ENCODE data around the gene CDH24.

CDH24 gene

DNA sequence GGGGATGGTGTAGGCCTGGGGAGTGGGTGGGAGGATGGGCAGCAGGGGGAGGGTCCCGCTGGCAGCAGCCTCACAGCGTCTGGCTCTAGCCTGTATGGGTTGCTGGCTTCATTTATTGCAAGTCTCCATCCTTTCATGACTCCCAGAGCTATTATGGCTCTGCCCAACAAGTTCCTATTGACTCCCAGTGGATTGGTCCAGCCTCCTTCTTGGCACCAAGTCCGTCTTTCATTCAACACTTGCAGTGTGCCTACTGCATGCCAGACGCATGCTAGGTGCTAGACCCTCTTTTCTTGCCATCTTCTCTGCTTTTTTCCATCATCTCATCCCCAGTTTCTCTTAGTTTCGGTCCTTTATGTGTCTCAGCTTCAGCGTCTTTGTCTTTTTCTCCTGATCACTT, 14.2 kb downstream of the CDH24 start:
- DNase-seq, result no peak

DNA sequence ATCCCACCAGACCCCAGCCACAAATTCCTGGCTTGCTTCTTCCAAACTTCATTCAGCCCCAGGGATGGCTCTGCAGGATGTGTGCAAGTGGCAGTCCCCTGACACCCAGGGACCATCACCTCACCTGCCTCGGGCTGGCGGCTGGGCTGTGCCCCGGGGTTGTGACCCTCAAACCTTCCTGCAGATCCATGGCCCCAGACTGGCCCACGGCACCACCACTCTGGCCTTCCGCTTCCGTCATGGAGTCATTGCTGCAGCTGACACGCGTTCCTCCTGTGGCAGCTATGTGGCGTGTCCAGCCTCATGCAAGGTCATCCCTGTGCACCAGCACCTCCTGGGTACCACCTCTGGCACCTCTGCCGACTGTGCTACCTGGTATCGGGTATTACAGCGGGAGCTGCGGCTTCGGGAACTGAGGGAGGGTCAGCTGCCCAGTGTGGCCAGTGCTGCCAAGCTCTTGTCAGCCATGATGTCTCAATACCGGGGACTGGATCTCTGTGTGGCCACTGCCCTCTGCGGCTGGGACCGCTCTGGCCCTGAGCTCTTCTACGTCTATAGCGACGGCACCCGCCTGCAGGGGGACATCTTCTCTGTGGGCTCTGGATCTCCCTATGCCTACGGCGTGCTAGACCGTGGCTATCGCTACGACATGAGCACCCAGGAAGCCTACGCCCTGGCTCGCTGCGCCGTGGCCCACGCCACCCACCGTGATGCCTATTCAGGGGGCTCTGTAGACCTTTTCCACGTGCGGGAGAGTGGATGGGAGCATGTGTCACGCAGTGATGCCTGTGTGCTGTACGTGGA, 15.0 kb downstream of the CDH24 start, which contains the start of gene PSMB11:
Gene PSMB11, plus strand, starts transcription at position 51 of the 804 bp plus-strand sequence. Its CDS starts 14 bp downstream, at position 65.
- no peak for DNase-seq

DNA sequence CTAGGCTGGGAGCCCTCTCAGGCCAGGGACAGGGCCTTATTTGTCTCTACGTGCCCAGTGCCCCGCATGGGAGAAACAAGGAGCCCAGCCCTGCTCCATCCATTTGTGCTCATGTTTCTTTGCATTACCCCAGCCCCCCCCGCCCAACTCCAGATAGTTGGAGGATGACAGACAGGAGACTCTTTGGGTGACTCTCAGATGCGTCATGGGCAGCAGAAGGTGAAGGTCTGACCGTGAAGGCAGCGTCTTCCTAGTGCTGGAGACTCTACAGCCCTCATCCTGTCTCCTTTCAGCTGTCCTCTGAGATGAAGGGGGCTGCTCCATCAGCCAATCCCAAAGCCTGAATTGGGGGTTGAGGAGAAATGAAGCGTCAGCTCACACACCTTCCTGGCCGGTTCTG, 15.6 kb downstream of the CDH24 start:
- DNase-seq, result no peak

DNA sequence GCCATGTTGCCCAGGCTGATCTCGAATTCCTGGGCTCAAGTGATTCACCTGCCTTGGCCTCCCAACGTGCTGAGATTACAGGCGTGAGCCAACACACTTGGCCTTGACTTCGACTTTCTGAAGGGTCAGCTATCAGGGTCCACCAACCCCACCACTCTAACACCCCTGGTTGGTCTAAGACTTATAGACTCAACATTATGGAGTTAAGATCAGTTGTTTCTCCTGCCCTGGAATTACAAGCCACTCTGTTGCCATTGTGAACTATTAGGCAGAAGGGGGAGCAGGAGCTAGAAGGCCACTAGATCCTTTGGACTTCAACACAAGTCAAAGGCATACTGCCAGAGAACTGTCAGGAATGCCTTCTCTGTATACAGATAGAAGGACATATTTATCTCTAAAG, 17.2 kb downstream of the CDH24 start:
- DNase-seq, result no peak

DNA sequence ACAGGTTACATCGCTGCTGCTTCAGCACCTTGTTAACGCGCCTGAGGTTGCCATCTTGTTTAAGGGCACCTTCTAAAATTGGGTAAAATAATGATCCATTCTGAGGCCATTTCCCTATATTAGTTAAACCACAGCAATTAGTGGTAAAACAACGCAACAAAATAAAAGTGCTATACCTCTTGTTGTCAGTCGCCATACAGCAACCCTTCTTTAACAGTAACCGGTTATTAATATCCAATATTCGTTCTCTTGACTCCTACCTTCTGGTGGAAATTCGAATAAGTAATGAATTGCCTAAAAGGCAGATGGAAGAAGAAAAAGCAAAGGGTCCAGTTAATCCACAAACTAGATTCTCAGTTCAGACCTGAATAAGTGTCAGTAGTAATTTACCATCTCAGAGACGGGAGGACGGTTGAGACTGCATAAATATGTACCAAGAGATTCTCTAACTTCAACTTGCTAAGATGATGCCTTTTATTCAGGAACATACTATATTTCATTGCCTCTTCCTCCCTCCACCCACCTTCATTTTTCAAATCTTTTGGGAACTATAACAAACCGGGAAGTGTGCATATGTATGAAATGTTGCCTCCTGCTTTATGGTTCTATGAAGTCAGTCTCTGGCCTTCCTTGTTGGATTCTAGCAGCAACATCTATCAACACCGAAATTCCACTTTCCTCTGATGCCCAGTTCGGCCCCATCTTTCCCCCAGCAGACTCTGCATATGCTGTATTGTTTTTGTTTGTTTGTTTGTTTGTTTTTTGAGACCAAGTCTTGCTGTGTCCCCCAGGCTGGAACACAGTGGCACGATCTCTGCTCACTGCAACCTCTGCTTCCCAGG, 21.8 kb downstream of the CDH24 start:
- DNase-seq, result no peak

DNA sequence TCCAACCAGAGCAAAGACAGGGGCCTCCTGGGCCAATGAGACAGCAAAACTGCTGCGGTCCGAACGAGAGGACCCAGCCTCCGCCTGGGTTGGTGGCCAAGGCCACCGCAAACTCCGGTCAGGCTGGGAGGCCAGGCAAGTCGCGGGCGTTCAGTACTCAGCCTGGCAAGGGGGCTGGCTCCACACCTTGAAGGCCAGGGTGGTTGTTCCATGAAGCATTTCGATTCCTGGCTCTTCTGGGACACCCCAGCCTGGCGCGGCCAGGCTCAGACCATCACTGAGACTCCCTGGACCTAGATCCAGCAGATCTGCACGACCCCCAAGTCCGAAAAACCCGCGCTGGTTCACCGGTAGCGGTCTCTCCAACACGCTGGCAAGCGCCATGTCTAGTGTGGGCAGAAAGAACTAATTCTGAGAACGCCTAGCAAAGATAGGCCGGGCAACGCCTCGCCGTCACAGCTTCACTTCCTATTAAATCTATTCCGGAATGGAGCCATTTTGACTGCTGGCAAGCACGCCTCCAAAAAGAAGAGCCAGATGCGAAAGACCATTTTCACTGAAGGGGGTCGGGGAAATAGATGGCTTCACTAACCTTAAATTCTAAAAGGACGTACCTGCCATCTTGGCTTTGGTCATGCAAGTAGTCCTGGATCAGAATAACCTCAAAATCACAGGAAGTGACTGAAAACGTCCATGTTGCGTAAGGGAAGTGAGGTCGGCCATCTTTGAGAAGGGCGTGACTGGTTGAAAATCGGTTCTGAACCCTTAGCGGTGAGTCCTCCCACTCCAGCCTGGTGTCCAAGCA, 22.6 kb downstream of the CDH24 start, which contains the start of gene PSMB5:
Gene PSMB5, minus strand, starts transcription at position 403 of the 805 bp plus-strand sequence. Its CDS starts 19 bp downstream, at position 384.
- peak; percentile 80 for DNase-seq

DNA sequence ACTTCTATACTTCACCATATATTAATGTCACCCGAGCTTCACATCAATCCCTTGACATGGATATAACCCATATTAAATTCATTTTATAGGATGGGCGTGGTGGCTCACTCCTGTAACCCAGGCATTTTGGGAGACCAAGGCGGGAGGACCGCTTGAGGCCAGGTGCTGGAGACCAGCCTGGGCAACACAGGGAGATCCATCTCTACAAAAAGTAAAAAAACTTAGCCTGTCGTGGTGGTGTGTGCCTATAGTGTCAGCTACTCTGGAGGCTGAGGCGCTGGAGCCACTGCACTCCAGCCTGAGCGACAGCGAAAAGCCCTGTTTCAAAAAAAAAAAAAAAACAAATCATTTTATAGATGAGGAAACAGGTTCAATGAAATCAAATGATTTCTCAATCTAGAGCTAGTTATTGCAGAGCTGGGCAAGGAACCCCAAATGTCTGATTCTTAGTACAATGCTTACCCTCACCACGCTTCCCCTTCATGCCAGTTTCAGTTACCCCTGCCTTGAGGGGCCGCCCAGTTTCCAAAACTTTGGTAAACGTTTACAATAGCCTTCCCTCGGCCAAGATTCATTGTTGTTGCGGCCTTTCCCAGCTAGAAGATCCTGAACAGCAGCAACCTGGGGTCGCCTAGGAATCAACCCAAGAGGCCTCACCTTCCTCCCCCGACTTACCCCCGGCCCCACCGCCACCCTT, 23.4 kb downstream of the CDH24 start:
- no peak for DNase-seq

DNA sequence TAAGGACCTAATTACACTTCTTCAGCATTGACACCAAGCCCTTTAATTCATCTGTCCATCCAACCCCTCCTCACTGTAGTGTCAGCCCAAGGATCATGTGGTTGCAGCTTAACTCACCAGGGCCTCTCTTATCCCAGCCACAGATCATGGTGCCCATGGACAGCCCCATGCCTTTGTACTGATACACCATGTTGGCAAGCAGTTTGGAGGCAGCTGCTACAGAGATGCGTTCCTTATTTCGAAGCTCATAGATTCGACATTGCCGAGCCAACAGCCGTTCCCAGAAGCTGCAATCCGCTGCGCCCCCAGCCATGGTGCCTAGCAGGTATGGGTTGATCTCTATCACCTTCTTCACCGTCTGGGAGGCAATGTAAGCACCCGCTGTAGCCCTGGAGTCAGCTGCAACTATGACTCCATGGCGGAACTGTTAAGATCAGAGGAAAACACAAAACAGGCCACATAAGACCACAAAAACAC, 24.0 kb downstream of the CDH24 start:
- no peak for DNase-seq

DNA sequence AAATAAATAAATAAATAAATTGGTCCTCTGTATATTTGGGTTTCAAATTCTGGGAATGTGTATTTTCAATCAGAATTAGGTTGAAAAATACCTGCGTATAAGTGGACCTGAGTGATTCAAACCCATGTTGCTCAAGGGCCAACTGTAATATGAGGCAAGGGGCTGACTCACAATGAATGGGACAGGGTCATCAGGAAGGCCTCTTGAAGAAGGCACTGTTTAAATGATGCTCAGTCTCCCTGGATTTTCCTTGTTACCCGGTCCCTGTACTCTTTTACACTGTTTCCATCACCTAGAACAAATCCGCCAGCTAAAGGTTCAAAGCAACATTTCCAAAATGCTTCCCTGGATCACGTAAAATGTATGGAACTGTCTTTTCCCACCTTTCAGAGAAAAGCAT, 26.4 kb downstream of the CDH24 start:
- no peak for DNase-seq

DNA sequence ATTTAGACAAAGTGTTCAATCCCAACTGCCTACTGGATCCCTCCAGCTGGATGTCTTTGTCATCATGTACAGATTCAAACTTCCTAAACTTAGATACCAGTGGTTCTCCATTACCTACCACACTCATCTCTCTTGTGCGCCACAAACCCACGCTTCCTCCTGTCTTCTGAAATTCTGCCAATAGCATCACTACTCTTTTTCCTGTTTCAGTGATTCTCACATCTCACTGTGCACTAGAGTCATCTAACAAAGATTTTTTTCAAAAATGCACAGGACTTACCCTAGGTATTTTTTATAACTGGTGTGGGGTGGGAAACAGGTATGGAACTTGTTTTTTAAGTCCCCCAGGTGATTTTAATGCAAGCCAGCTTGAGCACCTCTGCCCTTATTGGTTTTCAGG, 28.5 kb downstream of the CDH24 start:
- DNase-seq, result no peak

DNA sequence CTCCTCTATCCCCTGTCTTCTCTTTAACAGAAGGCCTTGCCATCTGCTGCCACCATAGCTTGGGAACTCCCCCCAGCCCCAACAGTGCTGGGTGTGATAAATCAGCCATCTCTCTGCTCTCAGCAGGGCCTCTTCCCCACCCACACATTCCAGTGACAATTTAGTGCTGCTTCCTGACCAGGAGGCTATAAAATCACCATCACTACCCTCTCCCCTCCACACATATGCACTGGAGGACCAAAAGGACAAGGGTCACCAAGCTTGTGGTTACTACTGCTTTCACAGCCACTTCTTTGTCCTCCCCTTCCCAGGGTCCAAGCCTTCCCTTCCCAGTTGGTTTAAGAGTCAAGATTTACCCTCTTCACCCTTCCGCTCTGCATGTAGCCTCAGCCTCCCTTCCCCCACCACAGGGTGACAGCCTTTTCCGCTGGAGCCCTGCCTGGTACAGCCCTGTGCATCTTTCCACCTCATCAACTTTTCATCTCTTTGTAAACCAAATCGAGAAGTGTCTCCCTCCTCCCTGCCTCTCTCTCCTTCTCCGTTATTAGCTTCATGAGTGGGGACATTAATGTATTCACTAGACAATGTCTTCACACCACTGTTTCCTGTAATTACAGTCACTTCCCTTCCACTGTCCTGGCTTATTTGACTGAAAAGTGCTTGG, 32.0 kb downstream of the CDH24 start:
- no peak for DNase-seq

DNA sequence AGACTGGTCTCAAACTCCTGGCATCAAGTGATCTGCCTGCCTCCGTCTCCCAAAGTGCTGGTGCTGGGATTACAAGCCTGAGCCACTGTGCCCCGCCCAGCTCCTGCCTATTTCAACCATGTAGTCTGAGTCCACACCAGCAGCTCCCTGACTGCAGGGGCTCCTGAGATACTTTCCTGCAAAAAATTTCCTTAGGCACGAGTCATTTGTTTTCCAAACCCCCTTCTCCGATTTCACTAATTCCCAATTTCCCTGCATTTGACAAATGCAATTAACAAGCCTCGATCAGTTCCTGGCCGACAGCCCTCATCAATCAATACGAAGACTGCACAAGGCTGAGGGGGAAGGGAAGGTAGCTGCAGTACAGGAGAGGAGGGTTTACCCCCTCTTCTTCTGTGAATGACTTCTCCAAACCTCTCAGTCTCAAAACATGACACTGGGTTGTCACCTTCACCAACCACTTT, 32.7 kb downstream of the CDH24 start:
- no peak for DNase-seq

DNA sequence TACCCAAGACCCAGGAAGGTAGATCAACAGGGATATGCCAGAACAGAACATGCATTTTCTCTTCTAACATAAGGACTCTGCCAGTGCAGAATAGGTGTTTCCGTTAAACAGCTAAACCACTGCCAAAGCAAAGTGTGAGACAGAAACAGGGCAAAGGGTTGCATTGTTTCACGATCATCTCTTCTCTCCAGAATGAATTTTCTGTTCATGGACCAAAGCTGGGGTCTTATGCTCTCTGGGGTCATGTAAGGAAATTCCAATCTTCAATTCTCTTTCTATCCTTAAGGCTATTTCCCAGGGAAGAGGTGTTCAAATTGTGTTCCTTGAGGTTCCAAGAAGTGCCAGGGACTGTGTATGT, 33.5 kb downstream of the CDH24 start:
- DNase-seq, result no peak

DNA sequence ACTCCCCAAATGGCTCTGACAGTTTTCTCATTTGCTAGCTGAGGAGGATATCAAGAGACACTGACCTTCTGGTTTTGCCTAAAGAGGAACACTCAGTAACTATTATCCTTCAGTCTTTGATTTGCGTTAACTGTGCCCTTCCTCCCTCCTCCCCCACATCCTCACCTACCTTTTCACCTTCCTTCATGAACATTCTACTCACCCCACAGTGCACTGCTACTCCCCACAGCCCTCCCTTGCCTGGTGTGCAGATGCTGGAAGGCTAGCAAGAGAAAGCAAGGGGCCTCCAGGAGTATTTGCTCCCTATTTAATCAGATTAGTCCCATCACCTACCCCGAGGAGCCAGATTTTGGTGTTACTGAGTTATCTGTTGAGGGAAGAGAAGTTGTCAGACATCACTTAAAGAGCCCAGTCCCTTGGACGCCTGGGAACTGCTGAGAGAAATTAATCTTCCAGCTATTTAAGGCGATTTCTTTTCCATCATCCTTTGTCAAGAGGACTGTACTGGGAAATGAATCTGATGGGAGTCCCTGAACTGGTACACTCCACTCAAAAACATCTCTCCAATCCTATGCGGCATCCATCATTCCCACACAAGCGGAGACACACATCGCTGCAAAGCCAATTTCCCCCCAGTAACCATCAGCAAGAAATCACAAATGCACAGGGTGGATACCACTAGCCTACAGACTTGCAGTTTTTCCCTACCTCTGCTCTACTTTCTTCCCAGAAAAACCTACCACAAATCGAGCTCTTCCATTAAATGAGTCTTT, 34.1 kb downstream of the CDH24 start:
- DNase-seq, result no peak

DNA sequence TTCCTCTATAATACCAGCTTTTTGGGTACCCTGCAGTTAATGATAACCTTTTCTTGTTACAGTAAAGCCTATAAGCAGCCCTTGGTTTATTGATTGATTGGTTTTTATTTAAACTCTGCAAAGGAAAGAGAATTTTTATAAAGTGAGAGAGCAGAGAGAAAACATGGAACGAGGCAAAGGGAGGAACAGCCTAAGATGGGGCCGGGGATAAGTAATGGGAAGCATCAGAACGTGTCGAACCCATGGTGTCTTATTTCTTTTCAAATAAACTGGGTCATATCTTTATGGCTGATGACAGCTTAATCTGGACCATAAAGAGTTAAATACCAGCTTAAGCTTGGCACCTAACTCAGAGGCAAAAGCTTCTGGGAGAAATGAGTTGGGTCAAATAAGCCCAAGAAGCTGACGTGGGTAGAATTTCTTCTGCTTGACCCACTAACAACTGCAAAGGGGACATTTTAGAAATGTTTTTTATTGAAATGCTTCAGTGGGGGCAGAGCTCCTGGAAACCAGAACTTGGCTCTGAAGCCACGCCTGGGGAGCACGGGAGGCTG, 35.4 kb downstream of the CDH24 start:
- no peak for DNase-seq

DNA sequence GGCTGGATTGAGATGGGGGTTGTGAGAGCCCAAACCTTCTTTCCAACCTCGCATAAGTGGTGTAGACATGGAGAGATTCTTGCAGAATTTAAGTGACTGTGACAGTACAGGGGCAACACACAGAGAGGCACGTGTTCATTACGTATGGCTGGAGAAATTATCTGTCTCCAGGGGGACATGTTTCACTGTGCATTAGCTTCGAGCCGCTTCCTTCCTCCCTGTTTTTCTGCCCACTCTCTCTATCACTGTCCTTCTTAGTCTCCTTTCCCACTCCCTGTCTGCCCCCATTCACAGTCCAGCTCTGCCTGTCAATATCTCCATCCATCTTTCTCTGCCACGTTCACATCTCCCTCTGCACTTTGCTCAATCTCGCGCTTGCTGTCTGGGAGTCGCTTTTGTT, 35.9 kb downstream of the CDH24 start:
- DNase-seq, result no peak

DNA sequence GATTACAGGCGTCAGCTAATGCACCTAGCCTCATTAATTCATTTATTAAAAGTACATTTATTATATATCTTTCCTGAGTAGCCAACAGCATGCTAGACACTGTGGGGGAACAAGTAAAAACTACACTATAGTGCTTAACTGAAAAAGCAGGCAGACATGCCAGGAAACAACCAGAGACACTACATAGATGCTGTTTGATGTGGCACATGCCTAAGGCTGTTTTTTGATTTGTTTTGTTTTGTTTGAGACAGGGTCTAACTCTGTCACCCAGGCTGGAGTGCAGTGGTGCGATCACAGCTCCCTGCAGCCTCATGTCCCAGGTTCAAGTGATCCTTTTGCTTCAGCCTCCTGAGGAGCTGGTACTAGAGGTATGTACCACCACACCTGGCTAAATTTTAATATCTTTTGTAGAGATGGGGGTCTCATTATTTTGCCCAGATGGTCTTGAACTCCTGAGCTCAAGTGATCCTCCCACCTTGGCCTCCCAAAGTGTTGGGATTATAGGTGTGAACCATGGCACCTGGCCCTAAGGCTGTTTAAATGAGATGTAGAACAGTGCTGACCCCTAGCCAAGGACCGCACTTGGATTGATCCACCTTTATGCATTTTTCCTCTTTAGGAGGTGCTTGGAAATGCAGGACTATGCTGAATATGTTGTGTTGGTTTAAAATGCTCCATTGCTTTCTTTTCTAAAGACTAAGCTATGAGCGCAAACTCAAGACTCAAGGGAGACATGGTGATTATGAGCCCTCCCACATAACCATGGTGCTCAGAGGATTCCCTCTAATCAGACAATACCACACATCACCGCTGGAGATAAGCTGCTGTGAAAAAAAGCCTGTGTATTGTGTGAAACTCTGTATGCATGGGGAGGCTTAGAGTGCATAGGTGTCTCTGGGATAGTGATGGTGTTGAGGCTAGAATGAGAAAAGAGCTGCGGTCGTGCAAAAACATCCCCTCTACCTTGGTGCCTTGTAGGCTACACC, 36.9 kb downstream of the CDH24 start:
- DNase-seq, result no peak

DNA sequence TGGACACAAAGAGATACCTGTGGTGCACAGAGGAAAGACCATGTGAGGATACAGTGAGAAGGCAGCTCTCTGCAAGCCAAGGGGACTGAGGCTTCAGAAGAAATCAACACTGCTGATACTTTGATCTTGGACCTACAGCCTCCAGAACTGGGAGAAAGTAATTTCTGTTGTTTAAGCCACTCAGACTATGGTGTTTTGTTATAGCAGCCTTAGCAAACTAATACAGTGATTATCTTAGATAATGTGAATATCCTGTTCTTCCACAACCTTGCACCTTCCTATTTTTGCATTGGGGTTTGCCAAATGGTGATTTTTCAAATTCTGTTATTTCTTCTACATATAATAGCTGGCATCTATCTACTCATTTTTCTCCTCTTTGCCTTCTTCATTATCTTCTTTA, 39.2 kb downstream of the CDH24 start:
- DNase-seq, result no peak

DNA sequence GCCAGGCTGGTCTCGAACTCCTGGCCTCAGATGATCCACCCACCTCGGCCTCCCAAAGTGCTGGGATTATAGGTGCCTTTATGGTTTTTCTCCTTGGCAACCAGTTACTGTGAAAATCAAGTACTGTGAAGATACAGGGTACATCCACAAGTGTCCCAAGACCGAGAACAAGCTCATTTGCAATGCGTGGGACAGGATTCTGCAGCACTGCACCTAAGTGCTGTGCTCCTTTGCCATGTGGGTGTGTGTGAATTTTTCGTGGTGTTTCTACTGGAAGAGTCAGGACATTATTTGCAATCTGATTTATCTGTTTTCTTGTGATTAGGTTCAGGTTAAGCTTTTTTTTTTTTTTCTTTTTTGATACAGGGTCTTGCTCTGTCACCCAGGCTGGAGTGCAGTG, 40.2 kb downstream of the CDH24 start:
- DNase-seq, result no peak

Data from activated T-cell treated with anti-CD3 and anti-CD28 coated beads for 4 hours (primary cell).